Activated CD4-positive, alpha-beta T cell treated with anti-CD3 and anti-CD28 coated beads for 4 hours (primary cell): ENCODE data around the gene GPR55.
"Not testable (repeated sequence)": the region's sequence is repeated elsewhere in the genome, so short reads cannot be mapped to it uniquely, and the experiment has no call there.

Experiments used
- DNase-seq, 2 donors: peaks; one replicate each; pipeline ENCODE4 v3.0.0-alpha.2; 2020

GPR55 gene

GRCh38 chr2:230924470-230925341 is at the start of gene GPR55:
TSS of gene GPR55 (minus strand) at chr2:230925242. CDS start at chr2:230910962, 14,280 bp downstream.
- peak; percentile 52 to 64 for DNase-seq

- DNase-seq = peak; percentile 52 to 61
Observed at GRCh38 chr2:230974096-230974913, 49.3 kb upstream of the GPR55 start.

- no peak for DNase-seq
Observed at GRCh38 chr2:230972046-230972445, 47.0 kb upstream of the GPR55 start.

GRCh38 chr2:230969659-230970015 is 44.6 kb upstream of the GPR55 start:
- DNase-seq = no peak

- no peak for DNase-seq
Observed at GRCh38 chr2:230968921-230969658, 44.0 kb upstream of the GPR55 start.

GRCh38 chr2:230968314-230968713 is 43.3 kb upstream of the GPR55 start:
- DNase-seq = not testable (repeated sequence)

- no peak for DNase-seq
Observed at GRCh38 chr2:230967113-230967512, 42.1 kb upstream of the GPR55 start.

- no peak for DNase-seq
Observed at GRCh38 chr2:230964136-230964730, 39.2 kb upstream of the GPR55 start.

- DNase-seq = no peak
Observed at GRCh38 chr2:230961091-230961491, 36.0 kb upstream of the GPR55 start.

GRCh38 chr2:230960026-230960425 is 35.0 kb upstream of the GPR55 start:
- no peak for DNase-seq

GRCh38 chr2:230958820-230959756 is 34.0 kb upstream of the GPR55 start:
- no peak for DNase-seq

- DNase-seq = no peak
Observed at GRCh38 chr2:230957756-230958391, 32.8 kb upstream of the GPR55 start.

GRCh38 chr2:230956827-230957755 is 32.0 kb upstream of the GPR55 start:
- peak; percentile 15 to 21 for DNase-seq

GRCh38 chr2:230955163-230955737 is 30.2 kb upstream of the GPR55 start:
- no peak for DNase-seq

GRCh38 chr2:230954746-230955145 is 29.7 kb upstream of the GPR55 start:
- no peak for DNase-seq

GRCh38 chr2:230953845-230954244 is 28.8 kb upstream of the GPR55 start:
- DNase-seq = no peak

- no peak for DNase-seq
Observed at GRCh38 chr2:230952226-230952956, 27.3 kb upstream of the GPR55 start.

GRCh38 chr2:230951396-230951795 is 26.4 kb upstream of the GPR55 start:
- DNase-seq = no peak

- DNase-seq = no peak
Observed at GRCh38 chr2:230950874-230951339, 25.9 kb upstream of the GPR55 start.
